IPS-20b (cell line): ENCODE results near the gene ANP32A.

Experiments used
- H3K27ac ChIP-seq: one replicate; pipeline ENCODE4 v1.5.1; 2013; ENCODE audit warnings: low read length
- H3K27me3 ChIP-seq: 2 replicates; pipeline ENCODE4 v1.6.1; 2013; ENCODE audit warnings: mild to moderate bottlenecking, low read length, inconsistent platforms; ENCODE audit not compliant: insufficient read depth
- H3K36me3 ChIP-seq: 2 replicates; pipeline ENCODE4 v1.6.1; 2013; ENCODE audit warnings: low read depth, mild to moderate bottlenecking, inconsistent platforms, low read length, moderate library complexity; ENCODE audit not compliant: insufficient read depth
- H3K4me1 ChIP-seq: 2 replicates; pipeline ENCODE4 v1.6.1; 2013; ENCODE audit warnings: mild to moderate bottlenecking, control low read depth, inconsistent platforms, low read length, moderate library complexity; ENCODE audit not compliant: insufficient read depth
- H3K4me3 ChIP-seq: 2 replicates; pipeline ENCODE4 v1.5.1; 2013; ENCODE audit warnings: mild to moderate bottlenecking, low read length, inconsistent platforms
- H3K9ac ChIP-seq: 2 replicates; pipeline ENCODE4 v1.6.1; 2013; ENCODE audit warnings: low read depth, mild to moderate bottlenecking, inconsistent platforms, low read length, moderate library complexity
- H3K9me3 ChIP-seq: 2 replicates; pipeline ENCODE4 v1.6.1; 2013; ENCODE audit warnings: mild to moderate bottlenecking, low read depth, low read length, inconsistent platforms; ENCODE audit not compliant: insufficient read depth

Gene ANP32A

GRCh38 chr15:68795298-68795848, 25.3 kb downstream of the ANP32A start:
- Histone ChIP-seq H3K4me1 (peaks cover 52% of the 10 kb centered on the region), H3K27ac (no peak overlapping the region), H3K4me3 (peak overlapping the region; percentile 37), H3K9me3 (no peaks in the 10 kb centered on the region), H3K27me3 (no peaks in the 10 kb centered on the region), H3K9ac (peak overlapping the region; percentile 78; the same call in 1 of the 2 replicates), H3K36me3 (peaks cover 21% of the 10 kb centered on the region; the same call in 1 of the 2 replicates)

DNA sequence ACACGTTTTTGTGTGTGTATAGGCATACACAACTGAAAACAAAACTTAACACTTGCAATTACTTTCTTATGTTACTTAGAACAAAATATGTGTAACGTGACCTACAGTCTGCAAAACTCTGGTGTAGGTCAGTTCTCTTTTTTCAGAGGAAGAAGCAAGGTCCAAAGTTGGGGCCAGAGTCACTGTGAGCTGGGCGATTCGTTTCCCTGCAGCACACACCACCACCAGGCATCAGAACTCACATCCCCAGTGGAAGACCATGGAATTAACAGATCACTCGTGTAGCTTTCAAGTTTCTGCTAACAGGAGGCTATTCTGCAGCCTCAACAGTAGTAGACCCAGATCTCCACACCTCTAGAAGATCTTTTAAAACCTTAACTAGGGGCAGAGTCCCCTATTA, 25.8 kb downstream of the ANP32A start:
- H3K27ac ChIP-seq = no peak overlapping the region
- peak overlapping the region; percentile 78; the same call in 1 of the 2 replicates for H3K9ac ChIP-seq
- peak overlapping the region; percentile 37; the same call in 1 of the 2 replicates for H3K4me3 ChIP-seq
- no peaks in the 10 kb centered on the region for H3K27me3 ChIP-seq
- H3K4me1 ChIP-seq = peaks cover 56% of the 10 kb centered on the region
- H3K36me3 ChIP-seq = peaks cover 21% of the 10 kb centered on the region; the same call in 1 of the 2 replicates
- H3K9me3 ChIP-seq = no peaks in the 10 kb centered on the region

- Histone ChIP-seq H3K4me3 (no peak overlapping the region), H3K9ac (peak overlapping the region; percentile 78; the same call in 1 of the 2 replicates), H3K27me3 (no peaks in the 10 kb centered on the region), H3K36me3 (peaks cover 16% of the 10 kb centered on the region; the same call in 1 of the 2 replicates), H3K4me1 (peaks cover 61% of the 10 kb centered on the region), H3K9me3 (no peaks in the 10 kb centered on the region), H3K27ac (no peak overlapping the region)
These were observed 26.4 kb downstream of the ANP32A start for GRCh38 chr15:68794307-68794706.

GRCh38 chr15:68793776-68794175, 26.9 kb downstream of the ANP32A start:
- no peaks in the 10 kb centered on the region for H3K9me3 ChIP-seq
- H3K36me3 ChIP-seq = 0 out of 2 replicates have a peak, but pooled peaks cover 15% of the 10 kb centered on the region
- no peak overlapping the region for H3K9ac ChIP-seq
- peaks cover 61% of the 10 kb centered on the region for H3K4me1 ChIP-seq
- no peaks in the 10 kb centered on the region for H3K27me3 ChIP-seq
- no peak overlapping the region for H3K27ac ChIP-seq
- no peak overlapping the region for H3K4me3 ChIP-seq

DNA sequence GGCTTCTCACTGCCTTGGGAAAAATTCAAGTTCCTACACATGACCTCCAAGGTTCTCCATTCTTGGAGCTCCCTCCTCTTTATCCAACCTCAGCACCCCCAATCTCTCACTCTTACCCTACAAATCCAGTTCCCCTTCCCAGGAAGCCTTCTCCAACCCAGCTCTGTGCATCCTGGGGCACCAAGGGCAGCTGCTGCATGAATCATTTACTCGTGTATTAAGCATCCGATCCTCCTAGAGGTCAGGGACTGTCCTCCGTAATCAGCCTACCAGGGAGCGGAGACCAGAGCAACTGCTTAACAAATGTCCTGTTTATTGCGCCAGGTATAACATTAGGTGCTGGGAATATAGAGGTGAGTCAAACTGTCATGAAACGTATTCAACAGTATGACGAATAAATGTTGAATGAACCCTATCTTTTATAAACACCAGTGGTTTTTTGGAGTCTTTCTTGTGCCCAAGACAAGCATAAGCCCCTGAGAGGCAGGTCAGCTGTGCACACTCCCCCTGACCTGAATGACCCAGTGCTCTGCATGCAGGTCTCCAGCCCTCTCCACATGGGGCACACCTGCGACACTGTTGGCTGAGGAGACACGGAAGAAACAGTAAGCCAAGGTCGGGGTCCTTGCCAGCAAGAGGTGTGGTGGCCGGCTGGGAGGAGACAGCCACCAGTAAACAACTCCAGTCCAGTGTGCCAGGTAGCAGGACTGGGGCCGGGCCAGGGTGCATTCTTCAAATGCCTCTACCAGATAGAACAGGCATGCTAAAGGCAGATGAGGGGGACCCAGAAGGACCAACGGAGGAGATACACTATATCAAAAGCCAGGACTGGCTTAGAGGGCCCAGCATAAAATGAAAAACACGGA, 27.6 kb downstream of the ANP32A start:
- no peak overlapping the region for H3K9ac ChIP-seq
- H3K9me3 ChIP-seq = no peaks in the 10 kb centered on the region
- H3K4me1 ChIP-seq = peaks cover 61% of the 10 kb centered on the region
- H3K27me3 ChIP-seq = no peaks in the 10 kb centered on the region
- H3K27ac ChIP-seq = no peak overlapping the region
- peaks cover 12% of the 10 kb centered on the region; the same call in 1 of the 2 replicates for H3K36me3 ChIP-seq
- no peak overlapping the region for H3K4me3 ChIP-seq

DNA sequence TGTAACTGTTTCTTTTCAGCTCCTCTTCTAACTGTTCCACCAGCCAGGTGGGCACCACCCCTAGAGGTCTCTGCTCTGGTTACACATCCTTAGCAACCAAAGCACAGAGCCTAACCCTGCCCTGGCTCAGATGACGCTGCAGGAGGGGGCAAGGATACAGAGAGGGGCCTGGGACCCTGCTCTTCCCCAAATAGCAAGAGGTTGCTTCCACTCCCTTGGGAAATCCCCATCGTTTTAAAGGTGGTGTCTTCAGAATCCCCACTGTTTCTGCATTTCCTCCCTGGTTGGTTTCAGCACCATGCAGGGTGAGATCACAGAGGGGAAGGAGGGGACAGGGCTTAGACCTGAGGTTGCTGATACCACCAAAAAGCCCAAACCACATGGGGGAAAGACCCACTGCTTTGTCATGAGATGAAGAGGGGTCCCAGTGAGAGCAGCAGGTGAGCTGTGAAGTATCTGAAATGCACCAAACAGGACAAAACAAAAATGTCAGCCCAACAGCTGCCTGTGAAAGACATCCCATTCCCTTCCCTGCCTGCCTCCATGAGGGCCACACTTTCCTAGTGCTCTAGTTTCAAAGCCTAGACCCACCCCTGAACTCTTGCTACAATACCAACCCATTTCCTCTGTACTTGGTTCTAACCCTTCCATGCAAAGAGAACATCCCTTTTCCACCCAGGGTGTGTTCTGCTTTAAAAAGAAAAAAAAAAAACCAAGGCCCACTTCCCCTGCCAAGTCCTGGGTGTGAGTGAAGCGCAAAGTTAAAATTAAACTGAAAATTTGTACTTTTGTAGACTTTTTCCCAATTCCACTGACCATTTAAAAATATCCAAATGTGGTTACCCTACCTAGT, 29.0 kb downstream of the ANP32A start:
- Histone ChIP-seq H3K36me3 (peaks cover 26% of the 10 kb centered on the region), H3K27ac (no peak overlapping the region), H3K27me3 (no peaks in the 10 kb centered on the region), H3K9ac (peak overlapping the region; percentile 3; the same call in 1 of the 2 replicates), H3K4me1 (peaks cover 61% of the 10 kb centered on the region), H3K9me3 (no peaks in the 10 kb centered on the region), H3K4me3 (no peak overlapping the region; the same call in 1 of the 2 replicates)

GRCh38 chr15:68790910-68791309, 29.8 kb downstream of the ANP32A start:
- Histone ChIP-seq H3K36me3 (peaks cover 32% of the 10 kb centered on the region), H3K9me3 (no peaks in the 10 kb centered on the region), H3K4me1 (peaks cover 60% of the 10 kb centered on the region), H3K27me3 (no peaks in the 10 kb centered on the region), H3K27ac (no peak overlapping the region), H3K4me3 (no peak overlapping the region), H3K9ac (no peak overlapping the region)

DNA sequence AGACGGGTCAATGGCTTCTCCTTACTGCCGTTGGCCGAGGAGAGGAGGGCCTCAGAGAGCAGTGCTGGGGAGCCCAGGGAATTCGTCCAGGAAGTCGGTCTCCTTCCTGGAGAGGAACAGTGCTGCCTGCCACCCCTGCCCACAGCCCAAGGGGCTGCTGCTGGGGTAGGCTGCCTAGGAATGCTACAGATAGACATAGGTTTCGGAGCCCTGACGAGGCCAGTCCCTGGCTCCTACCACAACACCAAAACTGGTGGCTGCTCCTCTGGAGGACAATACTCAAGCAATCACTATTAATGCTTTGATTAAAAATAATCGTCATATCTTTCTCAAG, 30.5 kb downstream of the ANP32A start:
- Histone ChIP-seq H3K9ac (no peak overlapping the region), H3K9me3 (no peaks in the 10 kb centered on the region), H3K27me3 (no peaks in the 10 kb centered on the region), H3K4me3 (peak overlapping the region; percentile 18; the same call in 1 of the 2 replicates), H3K36me3 (peaks cover 39% of the 10 kb centered on the region), H3K27ac (peak overlapping the region; percentile 40), H3K4me1 (peaks cover 55% of the 10 kb centered on the region)

- H3K4me3 ChIP-seq = peak overlapping the region; percentile 18; the same call in 1 of the 2 replicates
- H3K9me3 ChIP-seq = no peaks in the 10 kb centered on the region
- H3K27ac ChIP-seq = peak overlapping the region; percentile 40
- H3K36me3 ChIP-seq = peaks cover 44% of the 10 kb centered on the region
- no peaks in the 10 kb centered on the region for H3K27me3 ChIP-seq
- peaks cover 50% of the 10 kb centered on the region for H3K4me1 ChIP-seq
- peak overlapping the region; percentile 59; the same call in 1 of the 2 replicates for H3K9ac ChIP-seq
These were observed 31.0 kb downstream of the ANP32A start for GRCh38 chr15:68789534-68790241.

- Histone ChIP-seq H3K4me3 (no peak overlapping the region), H3K27ac (peak overlapping the region; percentile 40), H3K36me3 (peaks cover 47% of the 10 kb centered on the region), H3K9me3 (no peaks in the 10 kb centered on the region), H3K27me3 (no peaks in the 10 kb centered on the region), H3K4me1 (peaks cover 44% of the 10 kb centered on the region), H3K9ac (peak overlapping the region; percentile 59; the same call in 1 of the 2 replicates)
These were observed 31.6 kb downstream of the ANP32A start for GRCh38 chr15:68789091-68789490.

DNA sequence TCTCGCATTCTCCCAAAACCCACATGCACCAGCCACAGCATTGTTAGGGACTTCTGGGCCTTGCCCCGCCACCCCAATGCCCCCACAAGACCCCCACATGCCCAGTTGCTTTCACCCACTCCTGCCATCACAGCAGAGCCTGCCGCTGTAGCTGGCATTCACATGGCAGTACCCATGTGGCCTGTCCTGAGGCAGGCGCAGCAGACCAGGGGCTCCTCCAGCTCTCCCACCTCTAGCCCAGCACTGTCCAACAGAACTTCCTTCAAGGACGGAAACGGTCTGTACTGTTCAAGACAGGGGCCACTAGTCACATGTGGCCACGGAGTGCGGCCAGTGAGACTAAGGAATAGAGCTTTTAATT, 32.5 kb downstream of the ANP32A start:
- Histone ChIP-seq H3K9ac (no peak overlapping the region), H3K4me3 (no peak overlapping the region), H3K27me3 (no peaks in the 10 kb centered on the region), H3K27ac (no peak overlapping the region), H3K36me3 (peaks cover 52% of the 10 kb centered on the region), H3K4me1 (peaks cover 39% of the 10 kb centered on the region), H3K9me3 (no peaks in the 10 kb centered on the region)
